Measurements from ENCODE around the gene CDKN2C. TPM values are rescaled to one million over a fixed set of nuclear protein-coding genes. Genes with fewer than 3 reads are reported as not detected.
"Not testable (repeated sequence)": the region's sequence is repeated elsewhere in the genome, so short reads cannot be mapped to it uniquely, and the experiment has no call there.

CDKN2C gene
- total RNA-seq, 3 donors from 2014 or later (not counting 1 experiment from before 2014, with no cell fraction given): 17.1 to 21.9 (median 19.0) TPM

GRCh38 chr1:51000160-51000559 is 30.1 kb downstream of the CDKN2C start:
- WGBS (ENCODE audit: insufficient coverage): 72% methylated on average over 1 of the region's 1 CpG
- intact Hi-C loops (cut with micrococcal nuclease): no loop called here

GRCh38 chr1:51000651-51001050 is 30.6 kb downstream of the CDKN2C start:
- H3K27me3 ChIP-seq (ENCODE audit: control insufficient read depth, insufficient read depth, low read length): no peaks in the 10 kb centered on the region
- no peaks in the 10 kb centered on the region for H3K36me3 ChIP-seq (ENCODE audit: control insufficient read depth, insufficient read depth, low read length)
- no peaks in the 10 kb centered on the region for H3K4me1 ChIP-seq (ENCODE audit: control insufficient read depth, insufficient read depth, low read length)
- ATAC-seq (no peak), DNase-seq (no peak)
- no peaks in the 10 kb centered on the region for H3K27me3 Mint-ChIP-seq (ENCODE audit: low read depth in 2 of 2)
- no peak overlapping the region for H3K27ac ChIP-seq (ENCODE audit: low read length)
- H3K36me3 Mint-ChIP-seq: no peaks in the 10 kb centered on the region
- TF ChIP-seq CTCF (IDR thresholded peaks at IDR 0.05): no peak
- no peaks in the 10 kb centered on the region for H3K9me3 ChIP-seq (ENCODE audit: control insufficient read depth, insufficient read depth, low read length)
- H3K4me3 Mint-ChIP-seq: no peak overlapping the region
- no peak overlapping the region for H3K4me3 ChIP-seq (ENCODE audit: low read length)
- WGBS (ENCODE audit: insufficient coverage): 67% methylated on average over 1 of the region's 2 CpGs
- no peaks in the 10 kb centered on the region for H3K4me1 Mint-ChIP-seq
- no peak overlapping the region for H3K27ac Mint-ChIP-seq
- no peaks in the 10 kb centered on the region for H3K9me3 Mint-ChIP-seq
- intact Hi-C loops (cut with micrococcal nuclease): no loop called here

More at GRCh38 chr1:51000160-51000559, 30.1 kb downstream of the CDKN2C start:
- Histone ChIP-seq H3K9me3 (ENCODE audit: control insufficient read depth, insufficient read depth, low read length) (no peaks in the 10 kb centered on the region), H3K4me1 (ENCODE audit: control insufficient read depth, insufficient read depth, low read length) (no peaks in the 10 kb centered on the region), H3K4me3 (ENCODE audit: low read length) (no peak overlapping the region), H3K36me3 (ENCODE audit: control insufficient read depth, insufficient read depth, low read length) (no peaks in the 10 kb centered on the region), H3K27me3 (ENCODE audit: control insufficient read depth, insufficient read depth, low read length) (no peaks in the 10 kb centered on the region), H3K27ac (ENCODE audit: low read length) (no peak overlapping the region)
- Mint-ChIP-seq H3K4me3 (no peak overlapping the region), H3K27me3 (ENCODE audit: low read depth in 2 of 2) (no peaks in the 10 kb centered on the region), H3K9me3 (no peaks in the 10 kb centered on the region), H3K4me1 (no peaks in the 10 kb centered on the region), H3K27ac (no peak overlapping the region), H3K36me3 (no peaks in the 10 kb centered on the region)
- DNase-seq (no peak), ATAC-seq (no peak)
- no peak for TF ChIP-seq CTCF (IDR thresholded peaks at IDR 0.05)

GRCh38 chr1:51002516-51002915 is 32.5 kb downstream of the CDKN2C start:
- Histone ChIP-seq H3K36me3 (ENCODE audit: control insufficient read depth, insufficient read depth, low read length) (no peaks in the 10 kb centered on the region), H3K27ac (ENCODE audit: low read length) (no peak overlapping the region), H3K27me3 (ENCODE audit: control insufficient read depth, insufficient read depth, low read length) (no peaks in the 10 kb centered on the region), H3K4me3 (ENCODE audit: low read length) (no peak overlapping the region), H3K9me3 (ENCODE audit: control insufficient read depth, insufficient read depth, low read length) (no peaks in the 10 kb centered on the region), H3K4me1 (ENCODE audit: control insufficient read depth, insufficient read depth, low read length) (no peaks in the 10 kb centered on the region)
- H3K27ac Mint-ChIP-seq: no peak overlapping the region
- ATAC-seq: no peak
- WGBS (ENCODE audit: insufficient coverage): 91% methylated on average over 6 of the region's 6 CpGs
- H3K27me3 Mint-ChIP-seq (ENCODE audit: low read depth in 2 of 2): peaks cover 0 to 2% of the 10 kb centered on the region in 2 donors
- TF ChIP-seq CTCF (IDR thresholded peaks at IDR 0.05): no peak
- intact Hi-C loops (cut with micrococcal nuclease): no loop called here
- H3K9me3 Mint-ChIP-seq: no peaks in the 10 kb centered on the region
- no peak for DNase-seq
- no peaks in the 10 kb centered on the region for H3K4me1 Mint-ChIP-seq
- H3K4me3 Mint-ChIP-seq: no peak overlapping the region
- H3K36me3 Mint-ChIP-seq: no peaks in the 10 kb centered on the region

GRCh38 chr1:51005549-51005948 is 35.5 kb downstream of the CDKN2C start:
- H3K27ac ChIP-seq (ENCODE audit: low read length); H3K27ac Mint-ChIP-seq; H3K4me3 Mint-ChIP-seq; DNase-seq; H3K9me3 Mint-ChIP-seq; H3K36me3 Mint-ChIP-seq; H3K4me1 ChIP-seq (ENCODE audit: control insufficient read depth, insufficient read depth, low read length); H3K36me3 ChIP-seq (ENCODE audit: control insufficient read depth, insufficient read depth, low read length); H3K4me3 ChIP-seq (ENCODE audit: low read length); H3K27me3 Mint-ChIP-seq (ENCODE audit: low read depth in 2 of 2); intact Hi-C loops (cut with micrococcal nuclease); H3K4me1 Mint-ChIP-seq; ATAC-seq; H3K27me3 ChIP-seq (ENCODE audit: control insufficient read depth, insufficient read depth, low read length); H3K9me3 ChIP-seq (ENCODE audit: control insufficient read depth, insufficient read depth, low read length): not testable (repeated sequence)
- WGBS (ENCODE audit: insufficient coverage): 92% methylated on average over 4 of the region's 4 CpGs

Measured in natural killer cell (primary cell).